Hematopoietic multipotent progenitor cell treated with erythropoietin and hydrocortisone succinate and interleukin-3 and kit ligand, for 8 days (in vitro differentiated cells): ENCODE data around the gene MAP2K5.

Experiments
- DNase-seq: peaks from one replicate; pipeline ENCODE4 v3.0.0-alpha.2; 2015

MAP2K5 gene

DNA sequence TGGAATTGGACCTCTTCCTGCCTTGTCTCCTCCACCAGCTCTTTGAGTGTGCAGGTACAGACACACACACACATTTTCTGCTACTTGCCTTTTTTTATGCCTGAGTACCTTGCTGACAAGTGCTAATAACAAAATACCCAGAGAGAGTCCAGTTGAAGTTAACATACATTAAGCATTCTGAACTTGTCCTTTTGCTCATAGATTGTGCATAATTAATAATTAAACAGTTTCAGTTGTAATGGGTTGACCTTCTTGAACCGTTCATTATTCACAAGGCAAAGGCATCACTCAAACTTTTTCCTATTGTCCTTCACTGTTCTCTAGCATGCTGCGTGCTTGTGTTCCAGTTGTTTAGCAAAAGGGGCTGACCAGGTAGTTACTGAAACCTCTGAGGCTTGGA lies 223.2 kb downstream of the MAP2K5 start:
- no peak for DNase-seq

DNA sequence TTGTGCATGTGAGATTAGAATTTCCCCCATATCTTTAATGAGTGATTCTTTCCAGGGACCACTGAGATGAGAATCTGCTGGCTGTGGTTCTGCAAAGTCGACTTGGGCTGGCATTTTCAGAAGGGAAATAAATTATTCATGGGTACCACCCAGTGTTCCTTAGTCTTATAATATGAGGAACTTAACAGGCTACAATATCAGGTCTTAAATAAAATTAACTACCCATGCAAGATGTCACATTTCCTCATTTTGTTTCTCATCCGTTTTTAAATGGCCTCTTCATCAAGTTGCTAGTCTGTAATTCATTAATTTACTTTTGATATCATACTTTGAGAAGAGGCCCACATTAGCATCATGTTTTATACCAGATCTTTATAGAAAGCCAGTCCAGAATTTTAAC lies 224.5 kb downstream of the MAP2K5 start:
- no peak for DNase-seq

DNA sequence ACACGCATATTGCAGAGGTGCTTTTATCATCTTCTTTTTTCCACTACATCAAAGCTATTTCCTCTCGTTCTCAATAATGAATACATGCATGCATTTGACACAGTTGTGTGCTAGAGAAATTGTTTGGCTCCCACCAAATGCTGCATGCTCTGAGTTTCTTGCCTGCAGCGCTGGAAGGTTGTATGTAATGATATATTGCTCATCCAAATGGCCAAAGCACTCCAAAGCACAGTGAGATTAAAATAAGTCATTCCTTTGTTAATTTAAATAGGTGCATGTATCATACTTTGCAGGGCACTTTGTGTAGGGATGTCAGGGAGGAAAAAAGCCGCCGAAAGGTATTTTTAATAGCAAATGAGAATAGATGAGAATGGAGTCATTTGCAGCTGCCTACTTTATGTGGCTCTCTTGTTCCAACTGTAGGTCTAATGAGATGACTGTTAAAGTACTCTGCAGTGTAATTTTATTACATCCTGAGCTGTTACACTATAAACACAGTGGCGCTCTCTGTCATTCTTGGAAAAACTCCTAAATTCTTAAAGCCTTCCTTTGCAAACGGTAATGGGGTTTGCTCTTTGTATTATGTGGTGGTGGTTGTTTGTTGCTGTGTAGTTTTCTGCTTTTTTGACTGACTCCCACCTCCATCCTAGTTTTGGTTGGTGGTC lies 225.9 kb downstream of the MAP2K5 start:
- no peak for DNase-seq

DNA sequence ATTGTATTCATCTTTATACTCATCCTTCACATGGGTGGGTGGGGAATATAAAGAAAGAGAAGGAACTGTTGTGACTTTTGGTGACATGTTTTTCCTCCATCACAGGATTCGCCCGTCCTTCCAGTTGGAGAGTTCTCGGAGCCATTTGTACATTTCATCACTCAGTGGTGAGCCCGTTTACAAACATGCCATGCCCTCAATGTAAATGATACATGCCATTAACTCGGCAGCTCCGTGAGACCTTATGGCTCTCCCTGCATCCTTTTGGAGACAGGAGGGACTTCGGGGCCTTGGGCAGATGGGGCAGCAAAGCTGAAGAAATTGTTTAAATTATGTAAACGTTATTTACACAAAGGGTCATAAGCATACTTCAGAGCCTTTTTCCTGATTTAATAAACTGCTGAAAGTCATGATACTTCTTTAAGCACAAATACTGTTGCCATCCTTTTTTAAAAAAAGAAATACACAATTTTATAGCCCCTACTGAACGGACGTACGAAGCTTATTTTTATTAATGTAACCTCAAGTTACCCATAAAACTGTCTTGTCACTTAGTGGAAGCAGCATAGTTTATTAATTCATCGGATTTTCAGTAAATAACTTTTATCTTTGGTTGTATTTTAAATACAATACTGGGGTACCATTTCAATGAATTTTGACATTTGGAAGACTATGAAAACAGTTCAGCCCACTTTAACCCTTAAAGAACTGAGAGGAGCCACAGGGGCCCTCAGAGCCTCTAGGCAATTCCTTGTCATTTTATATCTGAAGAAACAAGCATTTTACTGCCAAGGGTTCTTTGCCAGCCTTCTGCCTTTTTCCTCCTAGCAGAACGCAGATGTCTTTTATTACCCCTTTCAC lies 227.2 kb downstream of the MAP2K5 start:
- DNase-seq = no peak

DNA sequence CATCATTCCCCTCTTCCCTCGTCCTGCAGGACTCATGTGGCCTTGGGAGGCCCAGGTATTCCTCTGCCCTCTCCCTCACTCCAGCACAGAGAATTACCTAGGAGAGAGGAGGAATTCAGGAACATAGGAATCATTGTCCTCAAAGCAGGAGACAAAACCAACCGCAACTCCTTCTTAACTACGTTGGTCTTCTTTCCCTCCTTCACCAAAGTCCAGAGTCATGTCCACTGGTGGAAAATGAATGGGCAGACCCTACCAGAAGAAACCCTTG lies 227.8 kb downstream of the MAP2K5 start:
- no peak for DNase-seq

DNA sequence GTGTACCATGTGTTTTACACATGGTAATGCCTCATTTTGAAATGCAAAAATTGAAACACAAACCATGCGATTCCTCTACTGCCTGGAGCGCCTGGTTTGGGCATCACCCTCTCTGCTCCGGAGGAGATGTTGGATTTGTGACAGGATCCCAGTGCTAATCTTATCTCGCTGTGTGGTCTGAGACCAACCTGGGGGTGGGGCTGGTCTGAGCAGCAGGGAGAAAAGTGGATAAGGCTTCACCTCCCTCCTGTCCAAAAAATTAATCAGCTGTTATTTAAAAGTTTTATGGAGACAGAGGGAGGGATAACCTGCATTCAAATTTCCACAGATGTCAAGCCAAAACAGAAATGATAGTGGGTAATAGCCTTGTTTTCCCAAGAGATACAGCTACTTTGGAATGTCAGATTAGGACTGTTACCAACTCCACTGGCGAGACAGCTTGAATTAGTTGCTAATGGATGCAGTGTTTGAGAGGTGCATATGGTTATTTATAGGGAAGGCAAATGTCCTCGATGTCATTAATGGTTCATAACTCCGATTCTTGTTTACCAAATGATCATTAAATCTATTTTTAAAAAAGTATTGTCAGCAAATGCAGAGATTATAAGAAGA lies 228.8 kb downstream of the MAP2K5 start:
- no peak for DNase-seq

DNA sequence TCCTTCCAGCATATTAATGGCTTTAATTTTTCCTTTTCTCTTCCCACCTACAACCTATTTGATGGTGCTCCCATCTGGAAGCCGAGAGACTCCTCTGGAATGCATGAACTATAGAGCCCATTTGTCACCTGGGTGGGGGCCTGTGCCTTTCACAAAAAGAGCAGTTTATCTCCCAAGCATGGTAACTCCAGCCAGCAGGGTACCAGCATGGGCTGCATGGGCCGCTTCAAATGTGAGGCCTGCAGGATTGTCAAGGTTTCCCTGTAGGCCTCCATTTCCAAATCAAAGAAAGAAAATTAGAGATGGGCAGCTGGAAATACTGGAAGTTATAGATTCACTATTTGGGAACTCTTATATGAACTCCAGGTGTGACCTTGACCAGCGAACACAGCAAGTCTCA lies 232.1 kb downstream of the MAP2K5 start:
- DNase-seq = no peak

DNA sequence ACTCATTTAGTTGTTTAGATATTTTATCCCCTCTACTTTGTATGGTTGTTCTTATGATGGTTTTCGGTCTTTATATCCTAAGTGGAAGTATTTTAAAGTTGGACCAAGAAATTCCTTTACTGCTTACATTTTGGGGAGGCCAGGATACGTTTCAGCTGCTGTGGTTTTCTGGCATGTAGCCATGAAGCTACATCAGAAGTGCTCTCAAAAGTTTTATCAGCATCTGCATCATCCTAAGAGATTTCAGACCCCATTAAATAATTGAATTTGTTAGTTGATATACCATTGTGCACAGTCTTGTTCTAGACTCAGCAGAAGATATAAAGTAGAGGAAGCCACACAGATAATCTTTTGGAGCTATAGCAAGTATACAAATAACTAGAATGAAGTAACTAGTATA lies 232.7 kb downstream of the MAP2K5 start:
- DNase-seq = no peak

DNA sequence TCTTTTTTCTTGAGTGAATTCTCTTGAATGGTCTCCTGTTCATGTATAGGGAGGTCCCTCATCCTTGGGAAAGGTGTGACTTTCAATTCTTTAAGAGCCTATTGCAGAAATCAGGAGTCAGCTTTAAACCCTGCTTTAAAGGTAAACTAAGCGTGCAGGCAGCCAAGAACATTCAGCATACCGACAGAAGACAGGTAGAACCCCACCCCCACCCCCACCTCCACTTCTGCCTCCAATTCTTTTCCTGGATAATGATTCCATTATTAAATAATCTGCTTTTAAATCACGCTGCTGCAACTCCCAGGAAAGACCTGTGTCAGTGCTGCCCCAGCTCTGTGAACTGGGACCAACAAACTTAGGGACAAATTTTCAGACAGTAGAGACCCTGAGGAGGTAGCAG lies 233.5 kb downstream of the MAP2K5 start:
- no peak for DNase-seq

DNA sequence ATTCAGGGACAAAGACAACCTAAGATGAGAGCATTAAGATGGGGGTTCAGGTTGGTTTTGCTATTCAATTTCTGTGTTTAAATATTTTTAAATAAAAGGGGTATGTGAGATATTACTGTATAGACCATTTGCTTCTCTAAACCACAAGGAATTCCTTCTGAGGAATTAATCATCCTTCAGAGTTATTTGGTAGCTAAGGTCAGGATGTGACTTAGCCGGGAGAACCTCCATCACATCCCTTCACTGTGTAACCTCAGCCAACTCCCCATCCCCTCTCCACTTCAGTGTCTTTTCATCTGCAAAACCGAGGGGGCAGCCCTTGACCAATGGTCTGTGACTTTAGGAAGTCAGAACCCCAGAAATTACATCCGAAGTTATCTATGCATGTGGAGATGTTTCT lies 234.1 kb downstream of the MAP2K5 start:
- no peak for DNase-seq

DNA sequence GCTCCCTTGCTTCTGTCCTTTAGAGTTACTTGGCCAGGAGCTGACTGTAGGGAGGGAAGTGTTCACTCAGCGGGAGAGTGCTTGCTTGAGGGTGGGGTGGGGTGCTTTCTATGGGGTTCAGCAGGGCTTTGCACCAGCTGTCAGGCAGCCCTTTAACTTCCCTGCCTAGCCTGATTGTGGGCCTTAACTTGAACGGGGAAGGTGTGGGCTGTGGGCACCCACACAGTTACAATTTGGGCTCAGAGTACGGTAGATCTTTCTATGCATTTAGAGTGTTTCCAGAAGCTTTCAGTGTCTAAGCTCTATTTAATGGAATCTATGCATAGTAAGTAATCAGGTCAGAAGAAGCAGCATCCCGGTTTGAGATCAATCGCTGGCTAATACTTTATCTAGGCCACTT lies 234.6 kb downstream of the MAP2K5 start:
- DNase-seq = no peak

DNA sequence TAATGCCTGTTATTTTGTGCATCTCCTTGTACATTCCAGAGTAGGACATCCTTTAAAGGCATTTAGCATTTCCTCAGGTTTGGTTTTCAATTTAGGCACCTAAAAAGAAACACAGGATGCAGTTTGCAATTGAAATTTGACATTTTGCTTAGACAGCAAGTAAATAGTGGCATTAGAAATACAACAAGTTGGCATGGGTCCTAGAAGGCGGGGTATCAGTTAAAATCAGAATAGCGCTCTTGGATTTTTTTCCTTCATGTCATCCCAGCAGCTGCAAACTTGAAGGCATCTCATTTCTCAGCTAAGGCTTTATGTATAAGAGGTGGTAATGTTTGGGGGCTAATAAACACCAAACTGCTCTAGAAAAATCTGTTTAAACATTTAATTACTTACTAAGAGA lies 235.3 kb downstream of the MAP2K5 start:
- no peak for DNase-seq

DNA sequence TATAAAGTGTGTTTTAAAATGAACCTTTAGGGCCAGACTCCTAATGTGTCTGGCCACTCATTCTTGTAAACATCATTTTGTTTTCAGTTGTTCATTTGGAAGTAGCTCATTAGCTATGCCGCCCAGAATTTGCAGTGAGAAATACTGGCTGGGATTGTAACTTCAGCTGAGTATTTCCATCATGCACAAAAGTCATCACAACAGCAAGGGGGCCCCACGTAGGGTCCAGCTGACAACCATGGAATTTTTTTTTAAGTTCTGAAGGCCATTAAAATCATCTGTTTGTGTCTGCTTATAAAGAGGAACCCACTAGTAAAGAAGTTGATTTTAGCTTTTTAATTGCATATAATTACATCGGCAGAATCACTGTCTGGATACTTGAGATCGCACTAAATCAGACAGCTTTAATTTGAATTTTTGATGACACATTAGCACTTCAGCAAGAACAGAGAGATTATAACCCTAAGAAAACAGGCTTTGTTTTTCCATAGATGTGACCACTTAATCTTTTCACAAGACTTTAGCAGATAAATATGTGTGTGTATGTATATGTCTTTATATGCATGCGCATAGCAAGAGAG lies 236.6 kb downstream of the MAP2K5 start:
- DNase-seq = no peak

DNA sequence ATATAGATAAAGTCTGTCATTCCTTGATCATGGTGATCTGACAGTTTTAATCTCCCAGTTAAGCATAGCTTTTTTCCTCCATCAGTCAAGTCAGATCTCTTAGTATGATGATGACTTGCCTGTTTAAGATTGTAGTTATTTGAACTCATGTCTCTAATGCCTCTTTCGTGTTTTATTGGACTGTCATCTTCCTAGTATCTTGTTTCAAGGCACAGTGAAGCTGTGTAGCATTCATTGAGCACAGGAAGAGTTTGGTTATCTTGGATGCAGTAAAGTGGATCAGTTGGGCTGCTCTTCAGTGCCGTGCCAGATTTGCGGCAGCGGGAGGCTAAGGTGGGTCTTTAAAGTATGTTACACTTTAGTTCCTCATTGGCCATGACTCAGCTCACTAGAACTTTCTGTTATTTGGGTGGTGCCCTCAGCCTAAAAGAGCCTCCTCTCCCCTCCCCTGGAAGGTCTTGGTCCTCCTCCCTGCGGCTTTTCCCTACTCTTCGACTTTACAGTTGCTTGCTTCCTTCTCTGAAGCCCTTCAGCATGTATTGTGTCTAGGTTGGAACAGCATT lies 237.1 kb downstream of the MAP2K5 start:
- peak; percentile 14 for DNase-seq

DNA sequence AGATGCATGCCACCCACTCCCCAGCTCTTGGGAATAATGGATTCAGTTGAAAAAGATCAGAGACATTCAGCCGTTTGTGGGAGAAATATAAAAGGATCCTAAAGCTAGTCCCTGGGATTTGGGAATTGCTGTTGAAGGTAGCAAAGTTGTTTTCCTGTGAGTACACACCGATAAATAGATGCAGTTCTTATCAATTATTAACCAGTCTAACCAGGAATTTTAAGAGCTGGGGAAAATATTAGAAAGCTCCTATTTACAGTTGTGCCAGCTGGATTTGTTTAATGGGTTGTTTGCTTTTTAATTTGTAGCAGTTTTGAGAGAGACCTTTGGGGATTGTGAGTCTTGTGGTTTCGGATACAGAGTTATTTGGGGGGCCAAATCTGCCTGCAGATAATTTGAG lies 238.6 kb downstream of the MAP2K5 start:
- no peak for DNase-seq

DNA sequence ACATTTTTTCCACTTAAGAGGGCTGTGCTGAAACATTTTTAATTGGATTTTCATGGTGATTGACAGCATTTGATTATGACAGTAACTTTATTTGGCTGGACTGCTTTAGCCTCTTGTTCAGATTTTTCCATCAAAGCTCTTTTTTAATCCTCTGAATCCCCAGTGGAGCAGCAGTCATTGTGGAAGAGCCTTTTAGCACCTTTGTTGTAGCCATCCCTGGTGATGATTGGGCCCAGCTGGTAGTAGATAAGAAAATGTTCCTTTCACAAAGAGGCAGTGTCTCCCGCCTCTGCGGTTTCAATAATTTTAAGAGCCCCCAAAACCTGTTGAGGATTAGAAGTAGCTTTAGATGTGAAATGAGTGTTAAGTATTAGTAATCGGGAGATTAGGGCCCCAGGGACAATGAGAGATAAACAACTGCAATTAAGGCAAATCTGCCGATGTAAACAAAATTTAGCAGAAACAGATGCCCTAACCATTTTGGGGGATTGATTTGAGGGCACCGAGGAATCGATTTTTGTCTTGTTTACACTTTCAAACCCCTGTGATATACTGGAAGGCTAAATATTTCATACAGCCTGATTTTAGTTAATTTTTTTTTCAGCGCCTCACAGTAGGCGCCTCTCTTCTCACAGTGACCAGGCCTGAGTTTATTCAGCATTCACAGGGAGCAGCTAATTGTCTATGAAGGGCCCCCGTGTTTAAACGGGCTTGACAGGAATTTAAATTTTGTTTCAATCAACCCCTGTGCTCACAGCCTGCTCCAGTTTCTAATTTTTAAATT lies 239.6 kb downstream of the MAP2K5 start:
- no peak for DNase-seq

DNA sequence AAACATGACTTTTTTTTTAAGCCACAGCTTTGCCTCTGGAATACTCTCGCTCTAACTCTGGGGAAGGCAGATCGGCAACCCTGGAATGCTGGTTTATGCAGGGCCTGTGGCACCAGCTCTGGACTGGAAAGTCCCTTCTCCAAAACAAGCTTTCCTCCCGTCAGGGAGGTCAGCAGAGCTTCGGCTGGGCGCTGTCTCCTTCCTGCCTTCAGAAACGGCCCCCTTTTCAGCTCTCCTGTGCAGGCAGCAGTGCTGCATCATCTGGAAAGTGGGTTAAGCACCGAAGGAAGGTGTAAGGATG lies 240.1 kb downstream of the MAP2K5 start:
- DNase-seq = no peak

DNA sequence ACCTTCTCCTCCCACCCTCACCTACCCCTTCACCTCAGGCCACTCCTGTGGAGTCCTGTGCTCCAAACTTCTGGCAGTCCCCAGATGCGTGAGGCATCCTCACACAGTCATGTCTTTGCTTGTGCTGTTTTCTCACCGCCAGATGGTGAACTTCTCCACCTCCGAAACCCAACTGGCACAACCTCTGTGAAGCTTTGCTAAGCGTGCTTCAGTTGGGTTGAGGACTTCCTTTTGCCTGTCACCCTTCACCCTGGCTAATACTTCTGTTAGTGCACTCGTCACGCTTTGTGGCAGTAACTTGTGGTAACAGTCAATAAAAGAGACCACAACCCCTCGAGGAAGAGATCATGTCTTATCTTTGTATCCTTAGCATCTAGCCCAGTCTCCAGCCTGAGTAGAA lies 240.8 kb downstream of the MAP2K5 start:
- peak; percentile 33 for DNase-seq

DNA sequence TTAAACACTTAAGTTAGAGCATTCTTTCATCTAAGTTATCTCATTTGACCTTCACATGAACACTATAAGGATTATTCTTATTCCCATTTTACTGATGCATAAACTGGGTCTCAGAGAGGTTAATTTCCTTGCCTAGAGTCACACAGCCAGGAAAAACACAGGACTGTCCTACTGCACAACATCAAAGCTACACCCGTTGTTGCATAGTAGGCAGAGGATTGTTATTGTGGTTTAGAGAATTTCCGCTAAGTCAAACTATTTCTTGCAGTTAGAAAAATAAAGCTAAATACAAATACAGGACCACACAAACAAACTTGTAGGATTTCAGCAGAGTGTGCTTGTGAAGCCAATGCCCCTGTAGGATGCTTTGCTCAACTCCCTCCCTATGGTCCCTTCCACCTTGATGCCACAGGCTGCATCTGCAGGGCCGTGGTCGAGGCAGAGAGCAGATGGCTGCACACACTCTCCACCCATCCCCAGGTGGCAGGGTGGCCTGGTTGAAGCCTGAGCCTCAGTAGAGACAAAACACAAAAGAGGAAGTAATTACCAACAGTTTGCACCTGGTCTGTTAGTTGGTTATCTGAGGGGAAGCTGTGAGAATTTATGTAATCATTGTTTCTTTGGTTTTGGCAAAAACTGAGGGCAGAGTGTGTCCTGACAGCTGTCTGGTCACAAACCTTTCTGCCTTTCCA lies 241.7 kb downstream of the MAP2K5 start:
- DNase-seq = peak; percentile 20

DNA sequence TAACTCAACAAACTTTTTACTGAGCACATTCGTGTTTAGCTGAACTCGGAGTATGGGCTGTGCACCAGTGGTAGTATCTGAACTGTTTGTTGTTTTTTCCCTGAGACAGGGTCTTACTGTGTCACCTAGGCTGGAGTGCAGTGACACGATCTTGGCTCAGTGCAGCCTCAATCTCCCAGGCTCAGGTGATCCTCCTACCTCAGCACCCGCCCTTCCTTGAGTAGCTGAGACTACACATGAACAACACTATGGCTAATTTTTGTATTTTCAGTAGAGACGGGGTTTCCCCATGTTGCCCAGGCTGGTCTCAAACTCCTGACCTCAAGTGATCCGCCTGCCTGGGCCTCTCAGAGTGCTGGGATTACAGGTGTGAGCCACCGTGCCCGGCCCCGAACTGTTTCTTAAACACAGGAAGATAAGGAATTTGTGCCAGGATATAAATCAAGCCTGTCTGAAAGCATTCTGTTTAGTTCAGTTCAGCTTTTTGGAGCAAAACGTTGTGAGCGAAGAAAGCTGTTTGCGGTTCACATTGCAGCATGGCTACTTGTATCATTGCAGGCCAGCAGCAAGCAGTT lies 242.4 kb downstream of the MAP2K5 start:
- no peak for DNase-seq

DNA sequence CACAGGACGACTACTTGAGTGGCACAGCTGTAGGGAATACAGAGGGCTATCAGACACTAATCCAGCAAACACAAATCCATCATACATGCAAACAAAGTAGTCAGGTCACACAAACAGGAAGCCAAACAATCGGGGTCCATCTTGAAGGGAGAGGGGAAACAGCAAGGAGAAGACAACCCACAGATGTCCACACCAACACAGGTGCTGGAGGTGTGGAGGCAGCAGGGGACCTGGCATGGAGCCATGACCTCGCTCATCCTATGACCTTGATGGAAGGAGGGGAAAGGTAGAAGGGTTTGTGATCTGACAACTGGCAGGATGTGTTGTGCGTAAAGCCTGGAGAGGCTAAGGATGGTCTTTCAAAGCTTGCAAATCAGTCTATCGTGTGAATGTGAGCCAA lies 242.9 kb downstream of the MAP2K5 start:
- DNase-seq = no peak

DNA sequence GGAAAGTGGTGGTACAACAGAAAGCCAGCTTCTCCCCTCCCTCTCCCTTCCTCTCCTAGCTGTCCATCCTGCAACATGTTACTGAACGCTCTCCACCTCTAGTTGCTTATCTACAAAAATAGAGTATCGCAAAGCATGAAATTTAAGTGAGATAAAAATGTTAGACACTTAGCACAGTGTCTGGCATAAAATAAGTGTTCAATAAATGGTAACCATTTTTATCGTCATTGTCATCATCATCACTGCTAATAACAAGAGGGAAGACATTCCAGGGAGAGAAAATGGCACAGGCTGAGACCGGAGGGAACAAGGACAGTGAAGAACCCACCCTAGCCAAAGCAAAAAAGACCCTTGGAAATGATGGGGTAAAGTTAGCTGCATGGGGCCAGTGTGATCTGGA lies 244.1 kb downstream of the MAP2K5 start:
- DNase-seq = no peak
